ENCODE results near the gene MTG2. TPM values are rescaled to one million over a fixed set of nuclear protein-coding genes. Genes with fewer than 3 reads are reported as not detected.

The MTG2 gene
- total RNA-seq, 1 experiment from 2014 or later, result 27.9 TPM

GRCh38 chr20:62186096-62186426 is 3.2 kb downstream of the MTG2 start:
- TF ChIP-seq NR3C1 (CRISPR knock-in tag; conservative IDR thresholded peaks at IDR 0.05; ENCODE audit: low read depth) (no peak), ZMAT4 (CRISPR knock-in tag; IDR thresholded peaks at IDR 0.05) (no peak), TEAD4 (CRISPR knock-in tag; IDR thresholded peaks at IDR 0.05) (no peak), GRHL2 (CRISPR knock-in tag; IDR thresholded peaks at IDR 0.05; ENCODE audit: insufficient replicate concordance, severe bottlenecking) (no peak), E2F1 (CRISPR knock-in tag; IDR thresholded peaks at IDR 0.05) (no peak), NFE2L1 (CRISPR knock-in tag; IDR thresholded peaks at IDR 0.05) (no peak), ESRRA (CRISPR knock-in tag; IDR thresholded peaks at IDR 0.05; ENCODE audit: borderline replicate concordance) (no peak), KAT7 (CRISPR knock-in tag; IDR thresholded peaks at IDR 0.05; ENCODE audit: borderline replicate concordance) (no peak), ZNF263 (CRISPR knock-in tag; IDR thresholded peaks at IDR 0.05; ENCODE audit: low read depth) (no peak), MXD4 (CRISPR knock-in tag; IDR thresholded peaks at IDR 0.05; ENCODE audit: borderline replicate concordance) (no peak), NR2C2 (CRISPR knock-in tag; IDR thresholded peaks at IDR 0.05) (no peak)
- TF ChIP-seq, protein P1, sequence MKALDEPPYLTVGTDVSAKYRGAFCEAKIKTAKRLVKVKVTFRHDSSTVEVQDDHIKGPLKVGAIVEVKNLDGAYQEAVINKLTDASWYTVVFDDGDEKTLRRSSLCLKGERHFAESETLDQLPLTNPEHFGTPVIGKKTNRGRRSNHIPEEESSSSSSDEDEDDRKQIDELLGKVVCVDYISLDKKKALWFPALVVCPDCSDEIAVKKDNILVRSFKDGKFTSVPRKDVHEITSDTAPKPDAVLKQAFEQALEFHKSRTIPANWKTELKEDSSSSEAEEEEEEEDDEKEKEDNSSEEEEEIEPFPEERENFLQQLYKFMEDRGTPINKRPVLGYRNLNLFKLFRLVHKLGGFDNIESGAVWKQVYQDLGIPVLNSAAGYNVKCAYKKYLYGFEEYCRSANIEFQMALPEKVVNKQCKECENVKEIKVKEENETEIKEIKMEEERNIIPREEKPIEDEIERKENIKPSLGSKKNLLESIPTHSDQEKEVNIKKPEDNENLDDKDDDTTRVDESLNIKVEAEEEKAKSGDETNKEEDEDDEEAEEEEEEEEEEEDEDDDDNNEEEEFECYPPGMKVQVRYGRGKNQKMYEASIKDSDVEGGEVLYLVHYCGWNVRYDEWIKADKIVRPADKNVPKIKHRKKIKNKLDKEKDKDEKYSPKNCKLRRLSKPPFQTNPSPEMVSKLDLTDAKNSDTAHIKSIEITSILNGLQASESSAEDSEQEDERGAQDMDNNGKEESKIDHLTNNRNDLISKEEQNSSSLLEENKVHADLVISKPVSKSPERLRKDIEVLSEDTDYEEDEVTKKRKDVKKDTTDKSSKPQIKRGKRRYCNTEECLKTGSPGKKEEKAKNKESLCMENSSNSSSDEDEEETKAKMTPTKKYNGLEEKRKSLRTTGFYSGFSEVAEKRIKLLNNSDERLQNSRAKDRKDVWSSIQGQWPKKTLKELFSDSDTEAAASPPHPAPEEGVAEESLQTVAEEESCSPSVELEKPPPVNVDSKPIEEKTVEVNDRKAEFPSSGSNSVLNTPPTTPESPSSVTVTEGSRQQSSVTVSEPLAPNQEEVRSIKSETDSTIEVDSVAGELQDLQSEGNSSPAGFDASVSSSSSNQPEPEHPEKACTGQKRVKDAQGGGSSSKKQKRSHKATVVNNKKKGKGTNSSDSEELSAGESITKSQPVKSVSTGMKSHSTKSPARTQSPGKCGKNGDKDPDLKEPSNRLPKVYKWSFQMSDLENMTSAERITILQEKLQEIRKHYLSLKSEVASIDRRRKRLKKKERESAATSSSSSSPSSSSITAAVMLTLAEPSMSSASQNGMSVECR (CRISPR knock-in tag; IDR thresholded peaks at IDR 0.05; ENCODE audit: borderline replicate concordance), result no peak
- ATAC-seq, result no peak
- Mint-ChIP-seq H3K4me1 (peaks cover 16% of the 10 kb centered on the region), H3K9me3 (no peaks in the 10 kb centered on the region), H3K4me3 (no peak overlapping the region), H3K36me3 (no peaks in the 10 kb centered on the region), H3K27ac (no peak overlapping the region), H3K27me3 (ENCODE audit: low read depth) (no peaks in the 10 kb centered on the region; the same call in 1 of the 2 replicates)
- DNase-seq (ENCODE audit: low spot score), result no peak
- ChIA-PET CTCF (no interaction called here), POLR2A (no interaction called here)

DNA sequence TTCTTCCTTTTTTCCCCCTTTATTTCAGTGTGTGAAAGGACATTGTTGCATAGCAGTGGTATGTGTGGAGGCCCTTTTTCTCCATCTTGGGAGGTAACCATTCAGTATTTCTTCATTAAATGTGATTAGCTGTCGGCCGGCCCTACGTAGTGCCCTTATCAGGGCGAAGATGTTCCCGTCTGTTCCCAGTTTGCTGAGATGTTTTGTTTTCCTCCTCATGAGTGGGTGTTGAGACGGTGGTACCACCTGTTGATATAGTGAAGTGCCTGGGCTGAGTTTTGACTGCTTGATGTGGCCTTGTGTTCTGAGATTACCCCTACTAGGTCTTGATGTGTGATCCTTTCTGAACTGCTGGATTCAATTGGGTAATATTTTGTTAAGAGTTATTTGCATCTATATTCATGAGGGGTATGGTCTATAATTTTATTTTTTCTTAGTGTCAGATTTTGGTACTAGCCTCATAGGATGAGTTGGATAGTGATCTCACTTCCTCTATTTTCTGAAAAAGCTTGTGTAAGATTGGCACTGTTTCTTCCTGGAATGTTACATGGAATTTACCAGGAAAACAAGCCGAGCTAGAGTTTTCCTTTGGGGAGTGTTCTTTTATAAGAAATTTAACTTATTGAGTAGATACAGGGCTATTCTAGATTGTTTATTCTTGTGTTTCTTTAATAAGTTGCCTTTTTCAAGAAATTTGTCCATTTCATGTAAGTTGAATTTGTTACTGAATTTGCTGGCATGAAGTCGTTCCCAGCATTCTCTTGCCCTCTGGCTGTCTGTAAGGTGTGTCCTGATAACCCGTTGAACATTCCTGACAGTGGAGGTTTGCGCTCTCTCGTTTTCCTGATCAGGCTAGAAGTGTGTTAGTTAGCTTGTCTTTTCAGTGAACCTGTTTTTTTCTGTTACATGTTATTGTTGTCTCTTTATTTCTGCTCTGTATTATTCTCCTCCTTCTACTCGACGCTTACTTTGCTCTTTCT is 4.3 kb downstream of the MTG2 start:
- no peak for ATAC-seq
- H3K36me3 Mint-ChIP-seq, result no peaks in the 10 kb centered on the region
- DNase-seq (ENCODE audit: low spot score), result no peak
- ChIA-PET CTCF (no interaction called here), POLR2A (no interaction called here)
- peaks cover 10% of the 10 kb centered on the region for H3K4me1 Mint-ChIP-seq
- no peak overlapping the region for H3K4me3 Mint-ChIP-seq
- no peaks in the 10 kb centered on the region for H3K9me3 Mint-ChIP-seq
- H3K27ac Mint-ChIP-seq, result peak overlapping the region; percentile 28; the same call in 1 of the 2 replicates
- no peaks in the 10 kb centered on the region; the same call in 1 of the 2 replicates for H3K27me3 Mint-ChIP-seq (ENCODE audit: low read depth)
- no peak for TF ChIP-seq ZNF317 (CRISPR knock-in tag; IDR thresholded peaks at IDR 0.05; ENCODE audit: borderline replicate concordance, low read depth)
- TF ChIP-seq OVOL2 (CRISPR knock-in tag; IDR thresholded peaks at IDR 0.05; ENCODE audit: borderline replicate concordance), result no peak
- no peak for TF ChIP-seq MYBL2 (CRISPR knock-in tag; IDR thresholded peaks at IDR 0.05)
- TF ChIP-seq CREB1 (CRISPR knock-in tag; IDR thresholded peaks at IDR 0.05), result no peak
- TF ChIP-seq ELF4 (CRISPR knock-in tag; IDR thresholded peaks at IDR 0.05; ENCODE audit: low read depth), result no peak
- TF ChIP-seq, protein P2, sequence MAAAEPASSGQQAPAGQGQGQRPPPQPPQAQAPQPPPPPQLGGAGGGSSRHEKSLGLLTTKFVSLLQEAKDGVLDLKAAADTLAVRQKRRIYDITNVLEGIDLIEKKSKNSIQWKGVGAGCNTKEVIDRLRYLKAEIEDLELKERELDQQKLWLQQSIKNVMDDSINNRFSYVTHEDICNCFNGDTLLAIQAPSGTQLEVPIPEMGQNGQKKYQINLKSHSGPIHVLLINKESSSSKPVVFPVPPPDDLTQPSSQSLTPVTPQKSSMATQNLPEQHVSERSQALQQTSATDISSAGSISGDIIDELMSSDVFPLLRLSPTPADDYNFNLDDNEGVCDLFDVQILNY (CRISPR knock-in tag; IDR thresholded peaks at IDR 0.05), result no peak
- TF ChIP-seq, protein P3, sequence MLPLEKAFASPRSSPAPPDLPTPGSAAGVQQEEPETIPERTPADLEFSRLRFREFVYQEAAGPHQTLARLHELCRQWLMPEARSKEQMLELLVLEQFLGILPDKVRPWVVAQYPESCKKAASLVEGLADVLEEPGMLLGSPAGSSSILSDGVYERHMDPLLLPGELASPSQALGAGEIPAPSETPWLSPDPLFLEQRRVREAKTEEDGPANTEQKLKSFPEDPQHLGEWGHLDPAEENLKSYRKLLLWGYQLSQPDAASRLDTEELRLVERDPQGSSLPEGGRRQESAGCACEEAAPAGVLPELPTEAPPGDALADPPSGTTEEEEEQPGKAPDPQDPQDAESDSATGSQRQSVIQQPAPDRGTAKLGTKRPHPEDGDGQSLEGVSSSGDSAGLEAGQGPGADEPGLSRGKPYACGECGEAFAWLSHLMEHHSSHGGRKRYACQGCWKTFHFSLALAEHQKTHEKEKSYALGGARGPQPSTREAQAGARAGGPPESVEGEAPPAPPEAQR (CRISPR knock-in tag; IDR thresholded peaks at IDR 0.05), result no peak
- no peak for TF ChIP-seq HMGXB4 (CRISPR knock-in tag; IDR thresholded peaks at IDR 0.05)
- TF ChIP-seq GTF2I (CRISPR knock-in tag; conservative IDR thresholded peaks at IDR 0.05), result no peak
- TF ChIP-seq ESRRA (CRISPR knock-in tag; IDR thresholded peaks at IDR 0.05; ENCODE audit: borderline replicate concordance), result no peak
- TF ChIP-seq ETV6 (CRISPR knock-in tag; IDR thresholded peaks at IDR 0.05), result no peak
- TF ChIP-seq TP53 (CRISPR knock-in tag; IDR thresholded peaks at IDR 0.05), result no peak
- no peak for TF ChIP-seq RORB (CRISPR knock-in tag; IDR thresholded peaks at IDR 0.05)
- TF ChIP-seq SP1 (CRISPR knock-in tag; conservative IDR thresholded peaks at IDR 0.05), result no peak
- TF ChIP-seq NFATC4 (CRISPR knock-in tag; IDR thresholded peaks at IDR 0.05), result no peak

Data from WTC11 (cell line).